GM19193 (cell line): Measurements from ENCODE around the gene TMEM170B.

Source experiments
- POLR2A ChIP-seq: IDR thresholded peaks from 4 replicates; pipeline ENCODE4 v1.6.1; 2011; ENCODE audit not compliant: insufficient read depth, insufficient read length; ENCODE audit errors: extremely low read depth

Gene TMEM170B

DNA sequence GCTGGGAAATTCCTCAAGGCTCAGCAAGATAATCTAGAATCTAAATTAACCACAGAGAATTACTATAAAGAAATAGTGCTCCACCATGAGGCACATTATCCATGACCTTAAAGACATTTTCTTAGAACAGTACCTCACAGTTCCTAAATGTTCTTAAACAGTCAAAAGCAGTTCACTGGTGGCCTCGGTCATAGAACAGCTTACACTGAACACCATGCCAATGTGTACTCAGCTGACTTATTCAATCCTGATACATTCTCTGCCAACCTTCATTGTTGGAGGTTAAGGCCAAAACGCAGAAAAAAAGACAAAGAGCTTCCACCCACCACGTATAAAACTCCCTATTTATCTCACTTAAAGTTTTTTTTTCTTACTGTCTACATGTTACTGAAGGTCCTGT, 21.8 kb upstream of the TMEM170B start:
- no peak for TF ChIP-seq POLR2A

DNA sequence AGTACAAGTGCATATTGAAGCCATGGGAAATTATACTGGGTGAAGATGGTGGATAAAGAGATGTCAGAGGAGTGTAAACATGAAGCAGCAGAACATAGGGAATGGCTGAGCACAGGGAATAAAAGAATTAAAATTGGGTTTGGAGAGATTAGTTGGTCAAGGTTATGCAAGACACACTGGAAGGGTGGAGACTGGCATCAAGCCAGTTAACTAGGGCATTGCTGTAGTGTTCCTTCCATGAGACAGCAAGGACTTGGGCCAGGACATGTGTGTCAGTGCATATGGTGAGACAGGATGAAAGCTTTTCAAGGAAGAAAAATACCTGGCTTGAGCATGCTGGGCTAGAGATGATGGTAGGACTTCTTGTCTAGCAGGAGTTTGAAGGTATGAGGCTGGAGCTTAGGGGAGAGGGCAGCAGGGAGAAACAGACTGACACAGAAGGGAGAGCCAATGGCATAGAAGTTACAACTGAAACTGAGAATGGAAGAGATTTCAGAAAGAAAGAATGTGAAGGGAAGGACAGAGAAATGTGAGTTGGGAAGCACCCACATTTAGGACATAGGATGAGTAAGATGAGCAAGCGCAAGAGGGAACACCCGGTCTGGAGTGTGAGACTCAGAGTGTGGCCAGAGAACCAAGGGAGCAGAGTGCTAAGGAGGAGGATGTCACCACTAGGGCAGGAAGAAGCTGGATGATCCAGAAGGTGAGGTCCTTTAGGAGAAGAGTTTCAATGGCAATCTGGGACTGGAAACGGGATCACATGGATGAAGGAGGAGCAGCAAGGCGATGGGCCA, 14.5 kb upstream of the TMEM170B start:
- no peak for TF ChIP-seq POLR2A

DNA sequence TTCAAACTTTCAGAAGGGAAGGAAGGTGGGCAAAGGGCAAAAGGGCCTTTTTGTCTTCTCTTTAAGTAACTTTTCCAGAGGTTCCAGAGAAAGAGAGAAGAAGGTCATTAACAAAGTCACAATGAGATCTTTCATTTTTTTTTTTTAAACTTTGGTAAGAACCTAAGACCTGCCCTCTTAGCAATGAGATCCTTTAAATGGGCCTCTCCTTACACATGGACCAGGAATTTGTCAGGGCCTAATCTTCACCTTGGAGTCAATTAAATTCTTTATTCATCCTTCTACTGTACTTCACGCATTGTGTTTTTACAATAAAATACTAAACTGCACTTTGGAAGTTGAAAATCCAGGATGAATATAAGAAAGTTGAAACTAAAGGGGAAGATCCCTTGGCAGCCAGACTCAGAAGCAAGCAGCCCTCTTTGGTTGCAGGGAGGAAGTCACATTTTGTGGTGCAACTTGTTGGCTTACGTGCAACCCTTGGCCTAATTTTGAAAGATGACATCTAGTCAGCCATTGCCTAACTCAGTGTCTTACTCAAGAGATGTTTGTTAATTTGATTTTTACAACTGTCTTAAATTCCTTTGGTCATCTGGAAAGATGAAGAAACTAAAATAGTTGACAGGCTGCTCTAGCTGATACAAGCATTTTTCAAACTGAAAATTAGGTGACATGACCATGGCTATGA, 11.9 kb upstream of the TMEM170B start:
- TF ChIP-seq POLR2A, result no peak

DNA sequence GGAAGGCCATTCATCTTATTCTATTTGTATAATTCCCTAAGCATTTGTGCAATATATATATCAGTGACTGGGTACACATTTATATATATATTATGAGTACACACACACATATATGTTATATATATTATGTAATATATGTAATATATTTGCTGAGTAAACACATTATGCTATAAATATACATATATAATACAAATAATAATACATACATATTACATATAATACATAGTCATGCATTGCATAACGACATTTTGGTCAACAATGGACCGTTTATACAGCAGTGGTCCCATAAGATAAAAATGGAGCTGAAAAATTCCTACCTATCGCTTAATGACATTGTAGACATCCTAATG, 11.4 kb upstream of the TMEM170B start:
- TF ChIP-seq POLR2A, result no peak

DNA sequence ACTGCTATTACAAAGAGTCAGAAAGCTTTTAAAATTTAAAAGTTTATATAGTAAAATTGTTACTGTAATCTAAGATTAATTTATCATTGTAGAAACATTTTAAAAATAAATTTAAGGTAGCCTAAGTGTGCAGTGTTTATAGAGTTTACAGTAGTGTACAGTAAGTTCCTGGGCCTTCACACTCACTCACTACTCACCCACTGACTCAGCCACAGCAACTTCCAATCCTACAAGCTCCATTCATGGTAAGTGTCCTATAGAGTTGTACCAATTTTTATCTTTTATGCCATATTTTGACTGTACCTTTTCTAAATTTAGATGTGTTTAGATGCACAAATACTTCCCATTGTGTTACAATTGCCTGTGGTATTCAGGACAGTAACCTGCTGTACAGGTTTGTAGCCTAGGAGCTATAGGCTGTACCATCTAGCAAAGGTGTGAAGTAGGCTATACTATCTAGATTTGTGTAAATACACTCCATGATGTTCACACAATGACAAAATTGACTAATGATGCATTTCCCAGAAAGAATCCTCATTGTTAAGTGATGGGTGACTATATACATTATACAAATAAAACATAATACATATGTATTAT, 10.2 kb upstream of the TMEM170B start:
- TF ChIP-seq POLR2A, result no peak

DNA sequence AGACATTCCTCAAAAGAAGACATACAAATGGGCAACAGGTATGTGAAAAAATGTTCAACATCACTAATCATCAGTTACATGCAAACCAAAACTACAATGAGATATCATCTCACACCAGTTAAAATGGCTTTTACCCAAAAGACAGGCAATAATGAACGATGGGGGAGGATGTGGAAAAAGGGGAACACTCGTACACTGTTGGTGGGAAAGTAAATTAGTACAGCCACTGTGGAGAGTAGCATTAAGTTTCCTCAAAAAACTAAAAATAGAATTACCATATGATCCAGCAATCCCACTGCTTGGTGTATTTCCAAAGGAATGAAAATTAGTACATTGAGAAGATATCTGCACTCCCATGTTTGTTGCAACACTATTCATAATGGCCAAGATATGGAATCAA, 8.6 kb upstream of the TMEM170B start:
- TF ChIP-seq POLR2A, result no peak

DNA sequence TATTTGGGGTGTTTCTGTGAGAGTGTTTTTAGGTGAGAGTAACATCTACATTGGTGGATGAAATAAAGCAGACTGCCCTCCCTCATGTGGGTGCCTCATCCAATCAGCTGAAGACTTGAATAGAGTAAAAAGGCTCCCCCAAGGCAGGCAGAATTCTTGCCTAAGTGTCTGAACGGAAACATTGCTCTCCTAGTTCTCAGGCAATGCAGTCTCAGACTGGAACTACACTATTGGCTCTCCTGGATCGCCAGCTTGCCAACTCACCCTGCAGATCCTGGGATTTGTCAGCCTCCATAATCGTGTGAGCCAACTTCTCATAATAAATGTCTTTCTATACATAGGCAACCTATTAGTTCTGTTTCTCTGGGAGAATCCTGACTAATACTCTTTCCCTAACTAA, 5.5 kb upstream of the TMEM170B start:
- no peak for TF ChIP-seq POLR2A

DNA sequence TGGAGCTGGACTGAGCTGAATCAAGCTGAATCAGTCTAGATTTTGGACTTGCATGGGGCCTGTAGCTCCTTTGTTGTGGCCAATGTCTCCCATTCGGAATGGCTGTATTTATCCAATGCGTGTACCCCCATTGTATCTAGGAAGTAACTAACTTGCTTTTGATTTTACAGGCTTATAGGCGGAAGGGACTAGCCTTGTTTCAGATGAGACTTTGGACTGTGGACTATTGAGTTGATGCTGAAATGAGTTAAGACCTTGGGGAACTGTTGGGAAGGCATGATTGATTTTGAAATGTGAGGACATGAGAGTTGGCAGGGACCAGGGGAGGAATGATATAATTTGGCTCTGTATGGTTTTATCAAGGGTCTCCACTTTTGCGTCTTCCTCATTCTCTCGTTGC, 3.0 kb upstream of the TMEM170B start:
- no peak for TF ChIP-seq POLR2A

DNA sequence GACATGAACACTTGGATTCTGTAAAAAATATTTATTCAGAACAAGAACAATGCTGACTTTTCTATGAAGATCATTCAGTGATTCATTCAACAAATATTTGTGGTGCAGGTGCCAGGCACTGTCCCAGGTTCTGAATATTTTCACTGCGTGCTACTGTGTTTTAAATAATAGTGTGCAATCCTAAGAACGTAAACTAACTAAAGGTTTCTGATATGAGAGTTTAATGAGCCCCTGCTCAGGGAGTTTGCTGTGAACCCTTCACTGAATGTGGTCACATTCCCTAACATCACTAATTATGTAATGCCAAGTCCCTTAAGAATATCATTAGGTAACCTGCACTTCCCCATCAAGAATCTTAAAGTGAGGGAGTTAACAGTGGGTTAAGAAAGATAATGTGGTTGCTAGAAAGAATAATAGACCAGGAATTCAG, 1.7 kb upstream of the TMEM170B start:
- no peak for TF ChIP-seq POLR2A

DNA sequence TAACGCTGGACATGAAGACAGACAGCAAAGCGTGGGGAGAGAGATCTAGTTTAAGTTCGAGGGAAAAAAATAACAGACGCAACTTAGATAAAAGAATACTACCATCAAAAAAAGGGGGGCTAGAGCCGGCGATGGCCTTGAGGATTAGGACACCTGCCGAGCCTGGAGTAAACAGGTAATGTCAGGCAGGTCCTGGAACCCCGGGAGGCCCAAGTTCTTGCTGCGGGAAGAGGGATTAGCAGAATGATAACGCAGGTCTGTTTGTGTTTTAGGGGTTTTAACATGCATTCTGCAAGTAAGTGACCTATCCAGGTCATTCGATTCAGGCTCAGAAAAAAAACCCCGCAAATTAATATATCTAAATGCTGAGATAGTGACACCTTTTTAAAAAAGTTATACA, 754 bp upstream of the TMEM170B start:
- no peak for TF ChIP-seq POLR2A

DNA sequence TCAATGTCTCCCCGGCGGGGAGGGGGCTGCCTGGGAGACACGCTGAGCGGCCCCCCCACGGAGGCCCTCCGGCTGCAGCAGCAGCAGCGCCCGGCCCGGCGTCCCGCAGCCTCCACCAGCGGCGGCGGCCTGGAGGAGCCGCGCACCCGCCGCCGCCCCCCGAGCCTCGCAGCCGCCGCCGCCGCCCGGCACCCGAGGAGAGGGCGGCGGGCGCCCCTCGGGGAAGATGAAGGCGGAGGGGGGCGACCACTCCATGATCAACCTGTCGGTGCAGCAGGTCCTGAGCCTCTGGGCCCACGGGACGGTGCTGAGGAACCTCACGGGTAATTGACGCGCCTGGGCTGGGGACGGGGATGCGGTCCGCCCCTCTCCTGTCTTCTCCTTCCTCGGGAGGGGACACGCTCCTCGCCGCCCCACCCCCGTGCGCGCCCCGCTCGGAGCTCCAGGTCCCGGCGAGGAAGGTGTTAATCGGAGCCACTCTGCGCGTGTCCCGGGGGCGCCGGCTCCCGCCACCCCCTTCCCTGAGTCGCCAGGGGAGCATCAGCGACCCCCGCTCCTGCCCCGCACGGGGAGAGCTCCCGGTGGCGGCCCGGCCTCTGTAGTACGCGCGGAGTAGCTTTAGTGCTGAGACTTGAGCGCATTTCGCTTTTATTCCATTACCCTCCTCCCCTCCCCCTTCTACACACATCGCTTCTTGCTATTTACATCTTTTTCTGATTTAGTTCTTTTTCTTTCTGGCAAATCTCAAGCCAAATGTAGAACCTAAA, 686 bp downstream of the TMEM170B start:
- TF ChIP-seq POLR2A, result no peak

DNA sequence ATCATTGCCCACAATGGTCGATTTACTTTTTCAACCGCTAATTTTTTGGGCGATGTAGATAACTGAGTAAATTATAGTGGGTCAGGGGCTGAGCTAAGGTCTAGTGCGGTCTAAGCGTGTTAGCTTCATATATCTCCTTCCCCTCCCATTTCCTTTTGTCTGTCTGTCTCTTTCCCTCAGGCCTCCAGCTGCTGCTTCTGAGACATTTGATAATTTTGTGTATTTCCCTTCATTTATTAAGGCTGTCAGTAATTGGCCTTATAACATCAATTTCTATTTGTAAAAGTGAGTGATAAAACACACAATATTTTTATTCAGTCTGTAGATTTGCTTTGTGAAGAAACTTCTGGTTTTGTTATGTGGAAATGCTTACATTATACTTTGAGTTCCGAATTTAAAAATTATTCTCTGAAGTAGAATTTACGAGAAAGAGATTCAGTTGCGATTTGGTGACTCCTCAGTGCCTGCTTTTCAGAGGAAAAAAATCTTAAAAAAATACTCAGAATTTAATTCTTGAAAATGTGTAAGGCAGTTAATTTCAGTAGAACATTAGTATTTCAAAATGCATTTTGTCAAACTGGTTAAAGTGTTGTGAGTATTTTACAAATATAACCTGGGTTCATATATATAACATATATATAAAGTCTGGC, 1.4 kb downstream of the TMEM170B start:
- no peak for TF ChIP-seq POLR2A

DNA sequence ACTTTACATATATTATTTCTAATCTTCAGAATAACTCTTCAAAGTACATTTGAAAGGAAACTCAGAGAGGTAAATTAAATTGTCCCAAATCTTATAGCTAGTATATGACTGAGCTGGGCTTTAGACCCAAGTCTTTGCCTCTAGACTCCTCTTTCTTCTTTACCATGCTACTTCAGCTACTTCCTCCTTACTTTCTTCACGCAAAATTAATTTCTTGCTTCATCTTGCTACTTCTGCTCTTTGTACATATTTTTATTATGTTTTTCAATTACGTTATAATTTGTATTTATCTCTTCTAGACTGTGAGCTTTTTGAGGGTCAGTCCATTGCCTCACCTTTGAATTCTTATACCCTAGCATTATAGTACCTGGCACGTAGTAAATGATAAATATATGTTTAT, 5.3 kb downstream of the TMEM170B start:
- TF ChIP-seq POLR2A, result no peak

DNA sequence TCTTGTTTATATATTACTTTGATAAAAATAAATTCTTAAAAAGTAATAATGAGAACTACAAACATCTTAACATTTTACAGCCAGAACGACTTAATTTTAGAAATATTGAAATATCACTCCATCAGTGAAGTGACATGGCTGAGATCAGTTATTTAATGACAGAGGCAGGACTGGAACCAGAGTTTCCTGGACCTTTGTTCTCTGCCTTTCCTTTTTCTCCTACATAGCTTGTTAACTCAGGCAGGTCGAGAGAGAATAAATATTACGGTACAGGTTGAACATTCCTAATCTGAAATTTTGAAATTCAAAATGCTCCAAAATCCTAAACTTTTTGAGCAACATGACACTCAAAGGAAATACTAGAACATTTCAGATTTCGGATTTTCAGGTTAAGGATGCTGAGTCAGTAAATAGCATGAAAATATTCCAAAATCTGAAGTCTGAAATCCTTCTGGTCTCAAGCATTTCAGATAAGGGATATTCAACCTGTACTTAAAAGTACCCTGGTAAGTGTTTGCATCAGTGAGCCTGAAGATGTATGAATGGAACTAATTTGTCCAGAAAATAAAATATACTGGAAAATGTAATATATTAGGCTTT, 6.5 kb downstream of the TMEM170B start:
- no peak for TF ChIP-seq POLR2A
